Uterus (tissue), 2 donors: ENCODE measurements around the gene GAD1.

Experiments used
- CTCF ChIP-seq, 4 experiments: fragments of 200-600 bp in 2 of 4; fragments of 450-650 bp in 2 of 4; sonication (generic) in 2 of 4; IDR thresholded peaks; one replicate each; pipeline ENCODE4 v1.5.1; 2016 to 2019; ENCODE audit warnings: antibody characterized with exemption in 4 of 4, mild to moderate bottlenecking in 2 of 4, moderate library complexity in 1 of 4
- POLR2A ChIP-seq, 2 donors: fragments of 450-650 bp; IDR thresholded peaks; one replicate each; pipeline ENCODE4 v1.6.1; 2016; ENCODE audit warnings: antibody characterized with exemption in 2 of 2, mild to moderate bottlenecking in 1 of 2, moderate library complexity in 1 of 2

- TF ChIP-seq CTCF (IDR thresholded peaks at IDR 0.05) (peak in 1 of 4 experiments; percentile 36), POLR2A (IDR thresholded peaks at IDR 0.05) (no peak)
These were observed 46.6 kb upstream of the GAD1 start, which contains the start of gene ERICH2 for GRCh38 chr2:170770008-170770605.
